Measurements from ENCODE around the gene CHST9.
"Not testable (repeated sequence)": the region's sequence is repeated elsewhere in the genome, so short reads cannot be mapped to it uniquely, and the experiment has no call there.

The CHST9 gene

DNA sequence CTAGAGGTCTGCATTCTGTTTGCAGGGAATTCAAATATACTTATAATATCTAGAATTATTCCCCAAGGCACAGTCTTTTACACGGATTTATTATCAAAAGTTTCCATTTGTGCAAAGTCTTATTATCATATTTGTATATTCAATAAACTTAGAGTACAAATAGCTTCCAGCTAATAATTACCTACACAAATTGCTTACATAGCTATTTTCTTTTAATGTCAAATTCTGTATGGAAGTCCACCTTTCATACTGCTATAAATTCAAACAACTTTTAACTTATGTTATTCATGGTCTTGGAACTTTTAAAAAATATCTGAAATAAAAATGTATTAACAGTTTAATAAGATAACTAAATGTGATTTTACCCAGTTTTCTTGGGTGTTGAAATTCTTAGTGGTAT lies 13.1 kb downstream of the CHST9 start:
- no peak for DNase-seq (ENCODE audit: low spot score)

DNA sequence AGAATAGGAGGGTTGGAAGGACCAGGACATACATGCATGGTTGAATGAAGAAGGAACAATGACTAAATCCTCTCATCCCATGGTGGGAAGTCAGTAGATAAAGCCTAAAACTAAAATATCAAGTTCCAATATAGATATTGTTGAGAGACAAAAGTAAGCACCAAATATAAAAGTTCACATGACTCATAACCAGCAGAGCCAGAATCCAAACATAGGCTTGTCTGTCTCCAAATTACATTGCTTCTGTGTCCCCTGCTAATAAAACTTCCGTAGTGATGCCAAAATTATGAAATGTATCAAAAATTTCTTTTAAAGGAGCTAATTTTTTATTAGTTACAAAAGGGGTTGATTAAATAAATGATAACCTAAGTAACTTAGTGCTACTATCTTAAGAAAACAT lies 19.7 kb downstream of the CHST9 start:
- no peak for DNase-seq (ENCODE audit: low spot score)

DNA sequence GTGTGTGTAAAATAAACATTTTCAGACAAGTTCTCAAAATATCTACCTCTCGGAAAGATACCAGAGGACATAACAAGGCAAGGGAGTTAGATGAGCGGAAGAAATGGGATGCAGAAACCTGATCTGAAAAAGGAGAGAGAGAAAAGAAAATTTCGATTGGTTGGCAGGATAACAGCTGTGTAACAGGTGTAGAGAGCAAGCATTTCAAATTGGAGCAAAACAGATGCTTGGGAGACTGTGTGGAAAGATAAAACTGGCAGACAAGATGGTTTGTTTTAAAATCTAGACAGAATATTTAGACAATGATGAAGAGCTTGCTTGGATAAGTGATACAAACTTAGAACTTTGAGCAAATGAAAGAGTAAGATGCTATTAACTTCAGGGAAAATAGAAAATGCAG lies 20.2 kb downstream of the CHST9 start:
- DNase-seq (ENCODE audit: low spot score): no peak

DNA sequence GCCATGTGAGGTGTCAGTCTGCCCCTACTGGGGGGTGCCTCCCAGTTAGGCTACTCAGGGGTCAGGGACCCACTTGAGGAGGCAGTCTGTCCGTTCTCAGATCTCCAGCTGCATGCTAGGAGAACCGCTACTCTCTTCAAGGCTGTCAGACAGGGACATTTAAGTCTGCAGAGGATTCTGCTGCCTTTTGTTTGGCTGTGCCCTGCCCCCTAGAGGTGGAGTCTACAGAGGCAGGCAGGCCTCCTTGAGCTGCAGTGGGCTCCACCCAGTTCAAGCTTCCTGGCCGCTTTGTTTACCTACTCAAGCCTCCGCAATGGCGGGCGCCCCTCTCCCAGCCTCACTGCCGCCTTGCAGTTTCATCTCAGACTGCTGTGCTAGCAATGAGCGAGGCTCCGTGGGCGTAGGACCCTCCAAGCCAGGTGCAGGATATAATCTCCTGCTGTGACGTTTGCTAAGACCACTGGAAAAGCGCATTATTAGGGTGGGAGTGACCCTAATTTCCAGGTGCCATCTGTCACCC lies 21.9 kb downstream of the CHST9 start:
- DNase-seq (ENCODE audit: low spot score): not testable (repeated sequence)

DNA sequence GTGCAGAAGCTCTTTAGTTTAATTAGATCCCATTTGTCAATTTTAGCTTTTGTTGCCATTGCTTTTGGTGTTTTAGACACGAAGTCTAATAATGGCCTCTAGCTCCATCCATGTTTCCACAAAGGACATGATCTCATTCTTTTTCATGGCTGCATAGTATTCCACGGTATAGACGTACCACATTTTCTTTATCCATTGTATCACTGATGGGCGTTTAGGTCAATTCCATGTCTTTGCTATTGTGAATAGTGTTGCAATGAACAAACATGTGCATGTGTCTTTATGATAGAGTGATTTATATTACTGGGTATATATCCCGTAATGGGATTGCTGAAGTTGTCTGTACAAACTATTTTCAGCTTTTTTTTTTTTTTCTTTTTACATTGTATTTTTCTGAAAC lies 35.9 kb downstream of the CHST9 start:
- not testable (repeated sequence) for DNase-seq (ENCODE audit: low spot score)

DNA sequence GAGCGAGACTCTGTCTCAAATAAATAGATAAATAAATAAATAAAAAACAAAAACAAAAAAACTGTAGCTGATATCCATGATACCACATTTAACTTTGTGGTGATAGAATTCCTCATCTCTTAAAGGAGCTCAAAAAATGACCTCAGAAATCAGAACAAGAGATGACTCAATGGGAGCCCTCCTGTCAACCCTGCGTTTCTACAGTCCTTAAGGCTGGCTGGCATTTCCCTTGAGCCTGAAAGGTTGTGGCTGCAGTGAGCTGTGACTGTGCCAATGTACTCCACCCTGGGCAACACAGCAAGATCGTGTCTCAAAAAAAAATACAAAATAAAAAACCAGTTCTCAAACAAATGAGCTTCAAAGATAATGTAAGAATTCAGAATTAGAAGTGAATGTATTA lies 40.4 kb downstream of the CHST9 start:
- no peak for DNase-seq (ENCODE audit: low spot score)

DNA sequence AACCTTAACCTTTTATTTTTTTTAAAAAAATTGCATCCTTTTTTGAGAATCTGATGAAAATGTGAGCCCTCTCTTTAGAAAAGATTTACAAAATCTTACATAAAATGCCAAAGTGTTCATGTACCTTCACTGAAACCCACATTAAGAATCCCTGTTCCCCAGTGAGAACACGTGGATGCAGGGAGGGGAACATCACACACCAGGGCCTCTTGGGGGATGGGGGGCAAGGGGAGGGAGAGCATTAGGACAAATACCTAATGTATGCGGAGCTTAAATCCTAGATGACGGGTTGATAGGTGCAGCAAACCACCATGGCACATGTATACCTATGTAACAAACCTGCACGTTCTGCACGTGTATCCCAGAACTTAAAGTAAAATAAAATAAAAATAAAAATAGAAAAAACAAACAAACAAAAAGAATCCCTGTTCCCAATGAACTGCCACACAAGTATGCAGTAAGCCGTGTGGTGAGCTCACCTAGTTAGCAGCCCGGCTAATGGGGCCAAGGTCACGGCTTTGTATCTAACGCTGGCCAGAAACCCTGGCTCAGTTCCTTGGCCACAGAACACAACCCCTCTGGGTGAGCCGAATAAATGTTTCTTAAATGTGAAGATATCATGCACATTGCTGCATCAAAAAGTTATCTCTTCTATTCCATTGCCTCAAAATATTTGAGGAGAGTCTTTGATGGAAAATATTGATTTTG lies 41.4 kb downstream of the CHST9 start:
- no peak for DNase-seq (ENCODE audit: low spot score)

DNA sequence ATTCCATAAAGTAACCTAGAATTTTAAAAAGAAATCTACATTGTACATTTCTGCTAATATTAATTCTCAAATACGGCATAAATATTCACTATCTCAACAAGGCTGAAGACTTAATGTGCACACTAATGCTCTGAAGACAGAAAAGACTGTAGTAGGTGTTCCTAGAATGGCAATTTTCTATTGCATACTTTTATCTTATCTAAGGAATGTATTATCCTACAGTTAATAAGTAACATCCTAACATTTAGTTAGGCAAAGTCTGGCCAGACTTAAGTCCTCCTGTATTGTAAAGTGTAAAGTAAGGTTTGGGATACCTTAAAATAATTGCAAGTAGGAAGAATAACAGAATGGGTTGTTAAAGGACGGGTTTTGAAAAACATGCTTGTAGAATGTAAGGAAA lies 42.2 kb downstream of the CHST9 start:
- no peak for DNase-seq (ENCODE audit: low spot score)

DNA sequence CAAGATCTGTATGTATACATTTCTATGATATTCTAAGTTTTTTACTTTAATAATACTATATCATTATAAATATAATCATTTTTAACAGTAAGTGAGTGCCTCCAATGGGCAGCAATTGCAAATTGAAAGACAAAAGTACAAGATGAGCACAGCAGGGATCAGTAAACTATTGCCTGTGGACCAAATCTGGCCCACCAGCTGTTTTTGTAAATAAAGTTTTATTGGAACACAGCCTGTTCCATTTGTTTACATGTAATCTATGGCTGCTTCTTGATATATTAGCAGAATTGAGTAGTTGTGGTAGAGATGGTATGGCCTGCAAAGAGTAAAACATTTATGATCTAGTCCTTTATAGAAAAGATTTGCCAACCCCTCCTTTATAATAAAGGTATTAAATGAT lies 43.2 kb downstream of the CHST9 start:
- DNase-seq (ENCODE audit: low spot score): no peak

DNA sequence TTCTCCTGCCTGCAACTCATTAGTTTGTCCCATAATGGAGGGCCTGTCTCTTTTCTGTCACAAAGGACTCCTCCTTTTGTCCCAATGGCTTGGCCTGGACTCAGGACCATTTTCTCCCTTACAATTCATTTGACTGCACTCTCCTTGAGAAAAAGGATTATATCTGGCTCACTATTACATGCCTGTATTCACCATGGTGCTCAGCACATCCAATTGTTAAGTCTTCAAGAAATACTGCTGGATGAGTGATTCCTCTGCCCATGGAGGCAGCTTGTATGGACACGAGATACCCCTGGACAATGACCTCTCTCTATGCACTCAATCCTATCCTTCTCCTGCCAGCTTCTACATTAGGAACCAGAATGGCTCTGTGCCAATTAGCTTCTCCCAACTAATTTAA lies 47.0 kb downstream of the CHST9 start:
- DNase-seq (ENCODE audit: low spot score): no peak

DNA sequence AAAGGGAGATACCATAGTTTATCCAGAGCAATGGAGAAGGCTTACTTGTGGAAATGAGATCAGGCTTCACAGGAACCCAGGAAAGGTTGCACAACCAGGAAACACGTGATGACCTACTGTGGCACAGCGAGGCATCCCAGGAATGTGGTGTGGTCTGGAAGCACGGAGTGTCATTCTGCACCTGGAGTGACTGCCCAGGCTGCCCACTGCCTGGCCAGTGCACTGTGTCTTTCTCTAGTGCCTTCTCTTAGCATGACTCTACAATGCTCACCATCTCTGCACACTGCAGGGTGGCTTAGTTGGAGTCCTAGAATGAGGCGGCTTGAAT lies 48.9 kb downstream of the CHST9 start:
- DNase-seq (ENCODE audit: low spot score): no peak

DNA sequence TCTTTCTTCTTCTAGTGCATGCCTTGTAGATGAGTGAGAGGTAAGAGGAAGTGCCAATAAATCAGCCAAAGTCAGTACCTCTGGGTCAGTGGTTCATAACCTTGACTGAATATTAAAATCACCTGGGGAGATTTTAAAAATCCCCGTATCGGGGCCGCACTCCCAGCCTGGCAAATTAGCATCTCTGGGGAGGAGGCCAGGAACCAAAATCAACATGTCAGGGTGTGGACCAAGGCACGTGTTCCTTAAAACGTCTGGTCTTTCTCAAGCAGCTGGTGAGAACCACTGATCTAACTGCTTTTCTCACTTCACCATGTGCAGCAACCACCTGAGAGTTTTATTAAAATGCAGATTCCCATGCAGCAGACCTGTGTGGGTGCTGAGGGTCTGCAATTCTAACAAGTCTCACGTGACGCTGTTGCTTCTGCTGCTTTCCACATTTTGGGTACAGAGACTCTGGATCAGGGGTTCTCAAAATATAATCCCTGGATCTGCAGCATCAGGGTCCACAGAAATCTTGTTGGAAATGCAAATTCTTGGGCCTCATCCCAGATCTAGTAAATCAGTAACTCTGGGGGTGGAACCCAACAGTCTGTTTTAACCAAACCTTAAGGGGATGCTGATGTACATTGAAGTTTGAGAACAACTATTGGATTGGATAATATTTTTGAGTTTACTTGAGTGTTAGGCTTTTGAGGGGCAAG lies 49.5 kb downstream of the CHST9 start:
- no peak for DNase-seq (ENCODE audit: low spot score)

DNA sequence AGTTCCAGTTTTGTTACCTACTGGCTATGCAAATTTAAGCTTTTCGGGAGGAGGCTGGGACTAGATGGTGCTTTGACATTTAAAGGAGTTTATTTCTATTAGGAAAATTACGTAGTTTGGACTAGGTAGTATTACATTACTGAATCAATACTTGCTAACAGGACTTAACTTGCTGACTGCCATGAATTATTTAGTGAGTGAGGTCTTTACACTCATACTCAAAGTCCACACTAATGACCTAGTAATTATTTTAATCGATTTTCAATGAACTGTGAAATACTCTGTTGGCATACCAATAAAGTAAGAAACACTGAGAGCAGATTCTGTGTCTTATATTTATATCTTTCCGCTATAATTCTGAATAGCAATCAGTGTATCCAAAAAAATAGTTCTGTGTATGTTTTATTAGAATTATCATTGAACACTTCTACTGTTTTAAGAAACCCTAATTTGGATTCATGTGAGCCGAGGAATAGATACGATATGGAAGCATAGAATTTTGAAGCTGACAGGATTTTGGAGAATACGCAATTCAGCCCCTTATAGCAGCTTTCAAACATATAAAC lies 55.0 kb downstream of the CHST9 start:
- no peak for DNase-seq (ENCODE audit: low spot score)

DNA sequence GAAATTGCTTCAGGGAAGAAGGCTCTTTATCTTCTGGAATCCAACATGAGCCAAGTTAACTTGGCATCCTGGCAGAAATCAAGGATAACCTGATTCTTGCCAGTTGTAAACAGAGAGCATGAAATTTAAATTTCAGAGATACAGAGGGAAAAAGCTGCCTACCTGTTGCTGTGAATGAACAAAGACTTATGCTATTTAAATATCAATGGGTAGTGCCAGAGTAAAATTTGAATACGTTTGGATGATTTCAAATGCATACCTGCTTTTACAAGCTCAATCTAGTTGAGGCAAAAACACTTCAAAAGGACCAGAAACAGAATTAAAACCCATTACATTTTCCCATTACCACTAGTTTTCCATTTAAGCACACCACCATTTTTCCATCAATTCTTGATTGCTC lies 60.9 kb downstream of the CHST9 start:
- no peak for DNase-seq (ENCODE audit: low spot score)

DNA sequence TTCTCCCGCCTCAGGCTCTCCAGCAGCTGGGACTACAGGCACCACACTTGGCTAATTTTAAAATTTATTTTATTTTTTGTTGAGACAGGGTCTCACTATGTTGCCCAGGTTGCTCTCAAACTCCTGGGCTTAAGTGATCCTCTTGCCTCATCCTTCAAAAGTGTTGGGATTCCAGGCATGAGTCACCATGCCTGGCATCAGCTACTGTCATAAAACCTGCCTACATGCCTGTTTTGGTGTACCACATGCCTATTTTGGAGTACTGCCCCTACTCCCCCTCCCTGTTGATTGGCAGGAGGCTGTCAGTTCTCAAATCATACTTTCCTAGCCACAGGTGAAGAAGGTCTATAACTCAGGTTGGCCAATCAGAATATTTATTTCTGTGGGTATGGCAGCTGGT lies 64.0 kb downstream of the CHST9 start:
- no peak for DNase-seq (ENCODE audit: low spot score)

DNA sequence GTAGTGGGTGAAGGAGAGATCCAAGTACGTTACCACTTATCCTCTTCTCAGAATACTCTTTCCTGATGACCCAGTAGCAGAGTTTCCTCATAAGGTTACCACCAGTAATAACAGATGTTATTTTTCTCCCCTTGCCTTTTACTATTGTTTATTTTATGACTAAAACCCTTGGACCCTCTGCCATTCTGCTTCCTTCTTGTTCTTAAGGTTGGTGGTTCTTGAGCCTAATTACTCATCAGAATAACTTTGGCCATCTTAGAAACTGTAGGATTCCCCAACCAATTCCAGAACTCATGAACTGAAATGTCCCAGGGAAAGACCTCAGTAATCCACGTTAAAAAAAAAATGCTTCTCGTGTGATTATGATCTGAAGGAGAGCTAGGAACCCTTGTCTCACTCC lies 64.9 kb downstream of the CHST9 start:
- DNase-seq (ENCODE audit: low spot score): no peak

DNA sequence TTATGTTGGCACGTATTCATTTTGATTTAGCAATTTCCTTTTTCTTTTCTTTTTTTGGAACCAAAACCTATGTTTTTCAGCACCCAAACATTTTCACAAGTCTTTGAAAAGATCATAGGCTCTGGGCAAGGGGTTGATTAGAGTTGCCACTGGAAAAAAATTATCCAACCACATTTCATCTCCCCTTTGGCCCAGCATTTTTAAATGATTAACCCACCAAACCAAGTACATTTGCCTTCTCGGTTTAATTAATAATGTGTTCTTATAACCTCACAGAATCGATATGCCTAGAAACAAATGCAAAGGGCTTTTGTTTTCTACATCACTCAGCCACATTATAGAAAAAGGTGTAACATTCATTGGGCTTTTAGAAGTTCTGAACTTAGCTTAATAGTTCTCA lies 66.1 kb downstream of the CHST9 start:
- no peak for DNase-seq (ENCODE audit: low spot score)

DNA sequence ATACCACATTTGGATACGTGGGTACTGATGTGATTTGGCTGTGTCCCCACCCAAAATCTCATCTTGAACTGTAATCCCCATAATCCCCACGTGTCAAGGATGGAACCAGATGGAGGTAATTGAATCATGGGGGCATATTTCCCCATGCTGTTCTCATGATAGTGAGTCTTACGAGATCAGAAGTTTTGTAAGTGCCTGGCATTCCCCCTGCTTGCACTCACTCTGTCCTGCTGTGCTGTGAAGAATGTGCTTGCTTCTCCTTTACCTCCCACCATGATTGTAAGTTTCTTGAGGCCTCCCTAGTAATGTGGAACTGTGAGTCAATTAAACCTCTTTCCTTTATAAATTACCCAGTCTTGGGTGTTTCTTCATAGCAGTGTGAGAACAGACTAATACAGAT lies 70.3 kb downstream of the CHST9 start:
- DNase-seq (ENCODE audit: low spot score): no peak

DNA sequence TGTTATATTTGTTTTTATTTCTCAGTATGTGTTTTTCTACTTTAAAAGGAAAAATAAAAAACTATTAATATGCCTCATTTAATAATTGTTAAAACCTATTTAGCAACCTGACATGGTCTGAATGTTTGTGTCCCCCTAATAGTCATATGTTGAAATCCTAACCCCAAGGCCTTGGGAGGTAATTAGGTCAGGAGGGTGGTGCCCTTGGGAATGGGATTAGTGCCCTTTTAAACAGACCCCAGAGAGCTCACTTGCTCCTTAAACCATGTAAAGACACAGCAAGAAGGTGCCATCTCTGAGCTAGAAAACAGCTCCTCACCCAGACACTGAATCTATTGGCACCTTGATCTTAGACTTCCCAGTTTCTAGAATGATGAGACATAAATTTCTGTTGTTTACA lies 71.8 kb downstream of the CHST9 start:
- DNase-seq (ENCODE audit: low spot score): no peak

DNA sequence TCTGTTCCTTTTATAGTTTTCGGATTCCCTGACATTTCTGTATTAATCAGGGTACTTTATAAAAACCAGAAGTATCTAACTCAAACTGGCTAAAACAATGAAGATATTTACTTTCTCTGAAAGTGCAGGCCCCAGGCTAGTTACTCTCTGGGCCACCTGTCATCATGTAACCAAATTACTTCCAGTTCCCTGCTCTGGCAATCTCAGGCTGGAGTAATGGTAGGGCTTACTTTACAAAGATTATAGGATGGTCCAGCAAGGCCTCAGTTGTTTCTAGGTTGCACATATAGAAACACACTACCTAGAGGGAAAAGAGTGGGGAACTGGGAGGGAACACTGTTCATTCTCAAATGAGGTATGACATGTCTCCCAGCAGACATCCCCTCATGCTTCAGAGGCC lies 74.8 kb downstream of the CHST9 start:
- no peak for DNase-seq (ENCODE audit: low spot score)

DNA sequence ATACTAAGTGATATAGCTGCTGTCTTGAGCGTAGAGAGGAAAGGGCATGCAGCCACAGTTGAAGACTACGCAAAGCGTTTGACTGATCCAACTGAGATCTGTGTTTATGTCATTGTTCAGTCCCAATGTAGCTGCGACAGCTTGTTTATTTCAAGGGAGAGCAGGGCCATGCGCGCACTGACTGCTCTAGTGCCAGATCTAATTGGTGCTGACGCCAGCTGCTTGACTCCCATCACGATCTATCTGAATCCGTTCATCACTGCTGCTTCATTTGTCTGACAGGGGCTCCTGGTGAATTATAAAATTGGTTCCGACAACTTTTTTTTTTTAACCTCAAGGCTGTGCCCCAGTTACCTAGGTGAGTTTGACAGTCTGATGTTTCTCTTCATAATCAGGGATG lies 75.7 kb downstream of the CHST9 start:
- no peak for DNase-seq (ENCODE audit: low spot score)

DNA sequence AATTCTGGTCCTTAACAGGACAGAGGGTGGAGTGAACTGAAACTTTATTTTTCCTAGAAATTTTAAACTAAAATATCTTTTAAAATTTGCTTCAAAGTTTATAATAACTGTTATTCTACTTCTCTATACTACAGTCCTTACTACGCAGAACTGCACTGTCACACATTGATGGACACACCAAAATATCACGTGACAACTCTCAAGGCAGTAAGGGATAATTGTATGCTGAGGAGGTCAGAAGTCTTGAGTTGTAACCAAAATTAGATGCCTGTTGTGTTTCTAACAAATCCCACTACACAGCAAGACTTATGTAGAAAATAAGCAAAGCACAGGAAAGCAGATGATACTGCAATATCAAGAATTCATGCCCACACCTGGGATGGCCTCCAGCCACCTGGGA lies 76.3 kb downstream of the CHST9 start:
- no peak for DNase-seq (ENCODE audit: low spot score)

DNA sequence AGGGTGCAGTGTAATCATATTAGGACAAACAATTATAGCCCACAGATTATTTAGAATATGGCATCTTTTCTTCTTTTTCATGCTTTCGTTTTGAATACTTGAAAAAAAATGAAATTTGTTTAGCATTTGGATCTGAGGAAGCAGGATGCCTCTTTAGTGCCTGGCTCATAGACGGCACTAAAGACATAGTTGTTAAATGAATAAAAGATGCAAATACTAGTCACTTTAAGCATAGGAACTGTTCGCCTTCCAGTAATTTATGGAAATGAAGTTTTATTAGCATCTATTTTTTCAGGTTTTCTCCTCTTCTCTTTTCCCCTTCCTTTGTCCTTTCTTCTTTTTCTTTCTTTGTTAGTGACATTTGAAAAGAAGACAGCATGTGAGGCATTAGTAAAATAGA lies 80.4 kb downstream of the CHST9 start:
- DNase-seq (ENCODE audit: low spot score): no peak

DNA sequence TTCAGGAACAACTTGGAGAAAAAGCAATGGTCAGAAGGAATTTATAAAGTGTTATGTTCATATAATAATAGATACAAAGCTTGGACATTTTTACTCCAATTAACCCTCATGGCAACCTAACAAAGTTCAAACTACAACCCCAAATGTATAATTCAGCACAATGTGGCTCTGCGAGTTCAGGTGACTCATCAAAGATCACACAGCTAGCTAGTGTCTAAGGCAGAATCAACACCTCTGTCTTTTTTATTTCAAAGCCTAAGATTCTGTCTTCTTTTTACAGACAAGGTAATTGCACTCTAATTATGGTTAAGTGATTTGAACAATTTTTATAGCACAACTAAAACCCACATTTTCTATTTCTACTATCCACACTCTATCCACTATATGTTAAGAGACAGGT lies 90.5 kb downstream of the CHST9 start:
- DNase-seq (ENCODE audit: low spot score): no peak

All from CD4-positive, alpha-beta T cell treated with Interleukin-2 at 100 ng/mL for 4 hours (primary cell).